ENCODE results near the gene CHCHD3.
"Not testable (repeated sequence)": the region's sequence is repeated elsewhere in the genome, so short reads cannot be mapped to it uniquely, and the experiment has no call there.

DNA sequence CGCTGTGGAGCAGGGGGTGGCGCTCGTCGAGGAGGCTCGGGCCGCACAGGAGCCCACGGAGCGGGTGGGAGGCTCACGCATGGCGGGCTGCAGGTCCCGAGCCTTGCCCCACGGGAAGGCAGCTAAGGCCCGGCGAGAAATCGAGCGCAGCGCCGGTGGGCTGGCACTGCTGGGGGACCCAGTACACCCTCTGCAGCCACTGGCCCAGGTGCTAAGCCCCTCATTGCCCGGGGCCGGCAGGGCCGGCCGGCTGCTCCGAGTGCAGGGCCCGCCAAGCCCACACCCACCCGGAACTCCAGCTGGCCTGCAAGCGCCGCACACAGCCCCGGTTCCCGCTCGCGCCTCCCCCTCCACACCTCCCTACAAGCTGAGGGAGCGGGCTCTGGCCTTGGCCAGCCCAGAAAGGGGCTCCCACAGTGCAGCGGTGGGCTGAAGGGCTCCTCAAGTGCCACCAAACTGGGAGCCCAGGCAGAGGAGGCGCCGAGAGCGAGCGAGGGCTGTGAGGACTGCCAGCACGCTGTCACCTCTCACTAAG is 183.2 kb downstream of the CHCHD3 start:
- not testable (repeated sequence) for TF ChIP-seq YY1 (IDR thresholded peaks at IDR 0.05; ENCODE audit: insufficient read depth, insufficient read length); ZNF274 (IDR thresholded peaks at IDR 0.05; ENCODE audit: low read depth, low read length); SUZ12 (IDR thresholded peaks at IDR 0.05; ENCODE audit: extremely low read depth, insufficient read depth, insufficient read length)

Measured in NT2/D1 (cell line).